ENCODE data around the gene KNSTRN.

Gene KNSTRN

GRCh38 chr15:40435710-40436089, 53.2 kb downstream of the KNSTRN start:
- no peak for DNase-seq

- DNase-seq, result peak; percentile 72
Observed at GRCh38 chr15:40436116-40436891, 53.8 kb downstream of the KNSTRN start.

- no peak for DNase-seq
Observed at GRCh38 chr15:40436892-40437751, 54.6 kb downstream of the KNSTRN start.

GRCh38 chr15:40437752-40438687, 55.5 kb downstream of the KNSTRN start:
- DNase-seq, result no peak

GRCh38 chr15:40438712-40439111, 56.2 kb downstream of the KNSTRN start:
- DNase-seq, result no peak

- peak; percentile 75 for DNase-seq
Observed at GRCh38 chr15:40439461-40439959, 57.0 kb downstream of the KNSTRN start.

GRCh38 chr15:40439960-40440742, 57.6 kb downstream of the KNSTRN start:
- peak; percentile 70 for DNase-seq

GRCh38 chr15:40440743-40441564, 58.4 kb downstream of the KNSTRN start, which contains the start of gene BAHD1:
TSS of gene BAHD1 (plus strand) at chr15:40440953. CDS start at chr15:40458465, 17,512 bp downstream.
- DNase-seq, result peak; percentile 98

GRCh38 chr15:40441565-40442531, 59.3 kb downstream of the KNSTRN start:
- peak; percentile 42 for DNase-seq

GRCh38 chr15:40443255-40443654, 60.7 kb downstream of the KNSTRN start:
- no peak for DNase-seq

- no peak for DNase-seq
Observed at GRCh38 chr15:40443846-40444245, 61.3 kb downstream of the KNSTRN start.

All from hematopoietic multipotent progenitor cell treated with erythropoietin and hydrocortisone succinate and interleukin-3 and kit ligand, for 6 days (in vitro differentiated cells).